Measurements from ENCODE around the gene SLC22A23. TPM values are rescaled to one million over a fixed set of nuclear protein-coding genes. Genes with fewer than 3 reads are reported as not detected.

SLC22A23 gene
- total and polyA plus RNA-seq, 8 donors, result 5.9 to 241 (median 18.9) TPM

- TF ChIP-seq POLR2AphosphoS5 (IDR thresholded peaks at IDR 0.05), result no peak
- no peak for TF ChIP-seq POLR2A (IDR thresholded peaks at IDR 0.05)
- TF ChIP-seq CTCF (IDR thresholded peaks at IDR 0.05), result no peak
- TF ChIP-seq EP300 (IDR thresholded peaks at IDR 0.05), result no peak
- no peaks in the 10 kb centered on the region for H3K27me3 ChIP-seq
- no peak overlapping the region for H3K4me3 ChIP-seq
- H3K4me1 ChIP-seq, result peaks cover 21 to 58% (median 47%) of the 10 kb centered on the region in 4 donors
- no peaks in the 10 kb centered on the region for H3K9me3 ChIP-seq
- H3K36me3 ChIP-seq, result no peaks in the 10 kb centered on the region
- H3K27ac ChIP-seq, result no peak overlapping the region
- intact Hi-C loops (cut with DNase I; ENCODE audit: low total_unique reads), result no loop called here
- 87 to 96% (median 91%) methylated on average over 8 of the region's 8 CpGs for WGBS, 5 donors
- DNase-seq, result no peak
These were observed 56.7 kb downstream of the SLC22A23 start for GRCh38 chr6:3400162-3400561.

GRCh38 chr6:3398755-3399696, 57.8 kb downstream of the SLC22A23 start:
- Histone ChIP-seq H3K36me3 (no peaks in the 10 kb centered on the region), H3K27ac (peak overlapping the region; percentile 9 to 73 (median 48)), H3K4me1 (peaks cover 17 to 54% (median 40%) of the 10 kb centered on the region in 4 donors), H3K27me3 (no peaks in the 10 kb centered on the region), H3K9me3 (no peaks in the 10 kb centered on the region), H3K4me3 (no peak overlapping the region)
- WGBS, 5 donors, result 66 to 79% (median 77%) methylated on average over 18 of the region's 18 CpGs
- TF ChIP-seq POLR2A (IDR thresholded peaks at IDR 0.05), result no peak
- no peak for TF ChIP-seq EP300 (IDR thresholded peaks at IDR 0.05)
- TF ChIP-seq CTCF (IDR thresholded peaks at IDR 0.05), result no peak
- TF ChIP-seq POLR2AphosphoS5 (IDR thresholded peaks at IDR 0.05), result no peak
- intact Hi-C loops (cut with DNase I; ENCODE audit: low total_unique reads), result no loop called here
- DNase-seq, result no peak

DNA sequence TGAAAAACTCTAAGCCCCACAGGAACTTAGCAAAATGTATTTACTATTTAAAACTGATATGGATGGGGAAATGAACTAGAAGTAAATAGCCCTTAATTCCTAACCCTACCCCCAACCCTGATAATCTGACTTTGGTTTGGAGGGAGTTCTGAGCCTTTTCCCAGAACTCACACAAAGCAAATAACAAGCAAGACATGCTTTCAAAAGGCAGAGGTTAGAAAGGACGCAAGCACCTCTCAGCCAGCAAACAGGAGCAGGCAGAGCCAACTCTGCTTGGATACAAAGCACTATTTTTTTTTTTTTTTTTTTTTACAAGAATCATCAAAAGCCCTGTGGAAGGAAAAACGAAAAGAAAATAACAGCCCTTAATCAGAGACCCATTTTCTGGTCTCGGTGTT, 58.7 kb downstream of the SLC22A23 start:
- peak overlapping the region; percentile 30 to 73 (median 48) for H3K27ac ChIP-seq
- TF ChIP-seq EP300 (IDR thresholded peaks at IDR 0.05) (no peak), POLR2AphosphoS5 (IDR thresholded peaks at IDR 0.05) (no peak), CTCF (IDR thresholded peaks at IDR 0.05) (no peak), POLR2A (IDR thresholded peaks at IDR 0.05) (no peak)
- H3K9me3 ChIP-seq, result no peaks in the 10 kb centered on the region
- DNase-seq, result no peak
- H3K4me3 ChIP-seq, result no peak overlapping the region
- no peaks in the 10 kb centered on the region for H3K36me3 ChIP-seq
- intact Hi-C loops (cut with DNase I; ENCODE audit: low total_unique reads), result no loop called here
- 28 to 46% (median 37%) methylated on average over 3 of the region's 3 CpGs for WGBS, 5 donors
- peaks cover 16 to 54% (median 36%) of the 10 kb centered on the region in 4 donors for H3K4me1 ChIP-seq
- no peaks in the 10 kb centered on the region for H3K27me3 ChIP-seq

DNA sequence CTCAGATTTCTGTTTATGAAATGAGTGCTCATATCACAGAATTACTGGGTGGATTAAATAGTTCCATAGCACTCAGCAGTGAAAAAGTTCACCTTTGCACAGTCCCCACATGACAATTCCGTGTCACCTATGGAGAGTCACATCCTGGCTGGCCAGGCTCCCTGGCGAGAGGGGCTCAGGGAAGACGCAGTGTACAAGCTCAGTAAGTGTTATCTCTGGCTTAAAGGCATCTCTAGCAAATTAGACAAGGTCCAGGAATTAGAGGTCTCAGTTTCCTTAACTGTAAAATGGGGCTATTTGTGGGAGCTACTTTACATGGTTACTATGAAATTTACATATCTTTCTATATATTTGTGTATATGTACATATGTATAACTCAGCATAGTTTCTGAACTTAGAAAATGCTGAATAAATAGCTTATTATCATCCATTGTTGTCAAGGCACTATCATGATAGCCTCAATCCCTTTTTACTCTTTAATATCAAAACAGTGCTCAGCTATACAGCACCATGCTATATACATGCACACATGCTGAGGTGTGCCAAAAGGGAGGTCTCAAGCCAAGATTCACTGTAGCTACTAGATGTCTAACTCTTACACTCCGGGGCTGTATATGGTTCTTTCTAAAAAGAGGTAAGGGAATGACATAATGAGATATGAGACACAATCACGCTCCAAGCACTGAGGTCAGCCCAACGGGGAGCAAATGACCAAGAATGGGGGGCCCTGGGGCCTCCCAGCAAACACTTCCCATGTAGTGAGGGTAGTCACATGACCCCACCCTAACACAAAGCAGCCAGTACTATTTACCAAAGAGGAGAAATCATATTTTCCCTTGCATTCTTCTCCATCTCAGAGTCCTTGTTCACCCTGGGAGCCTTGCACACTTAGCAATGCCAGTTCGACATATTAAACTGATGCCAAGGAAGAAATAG, 59.4 kb downstream of the SLC22A23 start:
- no peaks in the 10 kb centered on the region for H3K27me3 ChIP-seq
- no peaks in the 10 kb centered on the region for H3K36me3 ChIP-seq
- H3K27ac ChIP-seq, result peak overlapping the region; percentile 2 to 73 (median 52)
- no peak overlapping the region for H3K4me3 ChIP-seq
- H3K9me3 ChIP-seq, result no peaks in the 10 kb centered on the region
- DNase-seq, result no peak
- TF ChIP-seq POLR2A (IDR thresholded peaks at IDR 0.05) (no peak), CTCF (IDR thresholded peaks at IDR 0.05) (no peak), EP300 (IDR thresholded peaks at IDR 0.05) (no peak), POLR2AphosphoS5 (IDR thresholded peaks at IDR 0.05) (no peak)
- WGBS, 5 donors, result 49 to 85% (median 63%) methylated on average over 7 of the region's 7 CpGs
- peaks cover 12 to 54% (median 33%) of the 10 kb centered on the region in 4 donors for H3K4me1 ChIP-seq
- intact Hi-C loops (cut with DNase I; ENCODE audit: low total_unique reads), result no loop called here

Measured in stomach (tissue), 9 donors.